Nephron (organoid): ENCODE measurements around the gene BCL2L14.

Experiments used
- H3K27ac Mint-ChIP-seq, 3 experiments: 2 replicates each; pipeline ENCODE4 v1.8.0; 2020; ENCODE audit warnings: mixed read lengths in 3 of 3, mild to moderate bottlenecking in 2 of 3, moderate library complexity in 1 of 3
- H3K27me3 Mint-ChIP-seq: 2 replicates; pipeline ENCODE4 v1.8.0; 2021; ENCODE audit warnings: low read depth, mild to moderate bottlenecking, moderate library complexity, mixed read lengths
- H3K36me3 Mint-ChIP-seq: 2 replicates; pipeline ENCODE4 v1.8.0; 2020; ENCODE audit warnings: low read depth, mixed read lengths
- H3K4me1 Mint-ChIP-seq: 2 replicates; pipeline ENCODE4 v1.8.0; 2020; ENCODE audit warnings: mixed read lengths
- H3K4me3 Mint-ChIP-seq, 3 experiments: 2 replicates each; pipeline ENCODE4 v1.8.0; 2020; ENCODE audit warnings: mild to moderate bottlenecking in 3 of 3, mixed read lengths in 3 of 3, moderate library complexity in 2 of 3
- H3K9me3 Mint-ChIP-seq: 2 replicates; pipeline ENCODE4 v1.8.0; 2020; ENCODE audit warnings: mixed read lengths
- CTCF ChIP-seq, 3 experiments: fragments of 200-600 bp; sonication (generic); IDR thresholded peaks; one replicate each; pipeline ENCODE4 v1.5.0; 2021; ENCODE audit warnings: antibody characterized with exemption in 3 of 3; ENCODE audit not compliant: unreplicated experiment in 3 of 3

BCL2L14 gene

GRCh38 chr12:12070674-12071656, at the start of gene BCL2L14:
TSS of gene BCL2L14 (plus strand) at chr12:12070939. CDS start at chr12:12079306, 8,367 bp downstream.
- Mint-ChIP-seq H3K4me1 (no peaks in the 10 kb centered on the region), H3K27ac (no peak within 1 kb of the TSS), H3K27me3 (no peaks in the 10 kb centered on the region), H3K4me3 (no peak within 1 kb of the TSS), H3K9me3 (no peaks in the 10 kb centered on the region), H3K36me3 (no peaks in the 10 kb centered on the region)
- no peak for TF ChIP-seq CTCF (IDR thresholded peaks at IDR 0.05; ENCODE audit: unreplicated experiment in 3 of 3)

GRCh38 chr12:12022306-12022936, 48.3 kb upstream of the BCL2L14 start:
- no peaks in the 10 kb centered on the region for H3K27me3 Mint-ChIP-seq
- H3K4me3 Mint-ChIP-seq: no peak overlapping the region
- H3K36me3 Mint-ChIP-seq: no peaks in the 10 kb centered on the region
- TF ChIP-seq CTCF (IDR thresholded peaks at IDR 0.05; ENCODE audit: unreplicated experiment in 3 of 3): no peak
- H3K9me3 Mint-ChIP-seq: peaks cover 11% of the 10 kb centered on the region
- no peak overlapping the region for H3K27ac Mint-ChIP-seq
- peaks cover 14% of the 10 kb centered on the region for H3K4me1 Mint-ChIP-seq

GRCh38 chr12:12023456-12023855, 47.3 kb upstream of the BCL2L14 start:
- no peak for TF ChIP-seq CTCF (IDR thresholded peaks at IDR 0.05; ENCODE audit: unreplicated experiment in 3 of 3)
- Mint-ChIP-seq H3K36me3 (no peaks in the 10 kb centered on the region), H3K27me3 (no peaks in the 10 kb centered on the region), H3K27ac (no peak overlapping the region), H3K9me3 (peaks cover 11% of the 10 kb centered on the region), H3K4me3 (no peak overlapping the region), H3K4me1 (peaks cover 5% of the 10 kb centered on the region)

- H3K4me1 Mint-ChIP-seq: no peaks in the 10 kb centered on the region
- no peak for TF ChIP-seq CTCF (IDR thresholded peaks at IDR 0.05; ENCODE audit: unreplicated experiment in 3 of 3)
- no peak overlapping the region for H3K27ac Mint-ChIP-seq
- no peak overlapping the region for H3K4me3 Mint-ChIP-seq
- peaks cover 11% of the 10 kb centered on the region for H3K9me3 Mint-ChIP-seq
- no peaks in the 10 kb centered on the region for H3K36me3 Mint-ChIP-seq
- H3K27me3 Mint-ChIP-seq: peaks cover 3% of the 10 kb centered on the region
These were observed 45.6 kb upstream of the BCL2L14 start for GRCh38 chr12:12024911-12025682.

- peaks cover 11% of the 10 kb centered on the region for H3K9me3 Mint-ChIP-seq
- TF ChIP-seq CTCF (IDR thresholded peaks at IDR 0.05; ENCODE audit: unreplicated experiment in 3 of 3): no peak
- H3K4me3 Mint-ChIP-seq: no peak overlapping the region
- H3K36me3 Mint-ChIP-seq: no peaks in the 10 kb centered on the region
- H3K4me1 Mint-ChIP-seq: no peaks in the 10 kb centered on the region
- H3K27ac Mint-ChIP-seq: no peak overlapping the region
- peaks cover 3% of the 10 kb centered on the region for H3K27me3 Mint-ChIP-seq
These were observed 44.8 kb upstream of the BCL2L14 start for GRCh38 chr12:12025799-12026386.
